Vein endothelial cell (primary cell): ENCODE results near the gene CNTNAP5. TPM values are rescaled to one million over a fixed set of nuclear protein-coding genes. Genes with fewer than 3 reads are reported as not detected.

Source experiments
- small RNA-seq: library from RNA; depleted of rRNA; stranded (forward); fragments of <200 nt; gene quantifications from one replicate; pipeline ENCODE3, GENCODE V24; 2012
- total RNA-seq: library from RNA; depleted of rRNA; stranded (reverse); fragments of >200 nt; gene quantifications from 2 replicates; pipeline ENCODE4 v1.2.3, GENCODE V29; 2012

The CNTNAP5 gene
- not detected in 2 replicates for total RNA-seq

DNA sequence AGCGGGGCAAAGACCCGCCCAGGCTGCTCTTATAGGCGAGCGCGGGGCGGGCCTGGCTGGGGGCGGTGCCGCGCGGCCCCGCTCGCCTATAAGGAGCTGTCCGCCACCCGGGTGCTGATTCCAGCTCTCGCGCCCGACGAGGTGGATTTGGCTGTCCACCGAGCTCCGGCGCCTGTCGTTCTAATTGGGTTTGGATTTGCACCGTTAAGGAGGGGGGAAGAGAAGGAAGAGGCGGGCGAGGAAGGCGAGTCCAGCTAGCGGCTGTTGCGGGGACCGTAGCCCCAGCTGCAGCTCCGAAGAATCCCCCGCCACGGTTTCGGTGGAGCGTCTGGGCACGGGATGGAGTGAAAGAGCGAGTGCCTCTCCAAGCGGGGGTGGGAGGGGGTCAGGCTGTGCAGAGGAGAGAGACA, at the start of gene CNTNAP5:
Gene CNTNAP5, plus strand, starts transcription at position 117 of the 410 bp plus-strand sequence. CDS start 364 bp downstream, outside the sequence.

Small RNA genes within 50 kb of the gene (small RNA-seq; reads per million reads assigned to genes)
- gene AC019159.1 (not detected), gene MTND5P22 (not detected), gene RNA5SP102 (not detected)
